Measurements from ENCODE around the gene TBCB.

The TBCB gene

DNA sequence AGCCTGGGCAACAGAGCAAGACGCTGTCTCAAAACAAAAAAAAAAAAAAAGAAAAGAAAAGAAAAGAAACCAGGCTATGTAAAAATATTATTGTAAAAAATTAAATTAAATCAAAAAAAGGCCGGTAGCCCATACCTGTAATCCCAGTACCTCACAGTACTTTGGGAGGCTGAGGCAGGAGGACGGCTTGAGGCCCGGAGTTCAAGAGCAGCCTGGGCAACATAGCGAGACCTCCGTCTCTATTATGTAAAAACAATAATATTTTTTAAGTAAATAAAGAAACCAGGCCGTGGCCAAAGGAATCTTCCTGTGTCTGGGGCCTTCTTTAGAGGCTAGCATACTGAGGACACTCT is 23.8 kb downstream of the TBCB start:
- CTCF ChIA-PET, result interaction anchor here (1.2 to 4.2 kb wide), 2 partner anchors 11 to 31 kb away, joined by 4 to 26 read pairs; no protein-coding TSS in a partner anchor
- no peak for DNase-seq (ENCODE audit: low read depth, low spot score)
- TF ChIP-seq, protein P1, sequence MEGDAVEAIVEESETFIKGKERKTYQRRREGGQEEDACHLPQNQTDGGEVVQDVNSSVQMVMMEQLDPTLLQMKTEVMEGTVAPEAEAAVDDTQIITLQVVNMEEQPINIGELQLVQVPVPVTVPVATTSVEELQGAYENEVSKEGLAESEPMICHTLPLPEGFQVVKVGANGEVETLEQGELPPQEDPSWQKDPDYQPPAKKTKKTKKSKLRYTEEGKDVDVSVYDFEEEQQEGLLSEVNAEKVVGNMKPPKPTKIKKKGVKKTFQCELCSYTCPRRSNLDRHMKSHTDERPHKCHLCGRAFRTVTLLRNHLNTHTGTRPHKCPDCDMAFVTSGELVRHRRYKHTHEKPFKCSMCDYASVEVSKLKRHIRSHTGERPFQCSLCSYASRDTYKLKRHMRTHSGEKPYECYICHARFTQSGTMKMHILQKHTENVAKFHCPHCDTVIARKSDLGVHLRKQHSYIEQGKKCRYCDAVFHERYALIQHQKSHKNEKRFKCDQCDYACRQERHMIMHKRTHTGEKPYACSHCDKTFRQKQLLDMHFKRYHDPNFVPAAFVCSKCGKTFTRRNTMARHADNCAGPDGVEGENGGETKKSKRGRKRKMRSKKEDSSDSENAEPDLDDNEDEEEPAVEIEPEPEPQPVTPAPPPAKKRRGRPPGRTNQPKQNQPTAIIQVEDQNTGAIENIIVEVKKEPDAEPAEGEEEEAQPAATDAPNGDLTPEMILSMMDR (IDR thresholded peaks at IDR 0.05; ENCODE audit: insufficient read depth, low read length, missing control alignments), result no peak
- peak overlapping the region; percentile 96 for H3K4me3 ChIP-seq (ENCODE audit: low read depth, low read length)
- POLR2A ChIA-PET, result interaction anchor here (0.6 to 2.0 kb wide), 6 partner anchors 10 to 26 kb away, joined by 3 to 19 read pairs (median 3); no protein-coding TSS in a partner anchor

GRCh38 chr19:36139473-36140303 is 24.4 kb downstream of the TBCB start, which contains the start of gene CAPNS1:
TSS of gene CAPNS1 (plus strand) at chr19:36140066. CDS start at chr19:36141012, 946 bp downstream.
- peak within 1 kb of the TSS; percentile 96 for H3K4me3 ChIP-seq (ENCODE audit: low read depth, low read length)
- TF ChIP-seq, protein P1 (IDR thresholded peaks at IDR 0.05; ENCODE audit: insufficient read depth, low read length, missing control alignments), result no peak
- POLR2A ChIA-PET, result interaction anchor here (0.6 to 2.0 kb wide), 5 partner anchors 10 to 26 kb away, joined by 3 to 19 read pairs (median 3); no protein-coding TSS in a partner anchor
- CTCF ChIA-PET, result interaction anchor here (0.6 to 1.2 kb wide), 2 partner anchors 12 to 30 kb away, joined by 3 to 4 read pairs; no protein-coding TSS in a partner anchor
- peak; percentile 52 for DNase-seq (ENCODE audit: low read depth, low spot score)

DNA sequence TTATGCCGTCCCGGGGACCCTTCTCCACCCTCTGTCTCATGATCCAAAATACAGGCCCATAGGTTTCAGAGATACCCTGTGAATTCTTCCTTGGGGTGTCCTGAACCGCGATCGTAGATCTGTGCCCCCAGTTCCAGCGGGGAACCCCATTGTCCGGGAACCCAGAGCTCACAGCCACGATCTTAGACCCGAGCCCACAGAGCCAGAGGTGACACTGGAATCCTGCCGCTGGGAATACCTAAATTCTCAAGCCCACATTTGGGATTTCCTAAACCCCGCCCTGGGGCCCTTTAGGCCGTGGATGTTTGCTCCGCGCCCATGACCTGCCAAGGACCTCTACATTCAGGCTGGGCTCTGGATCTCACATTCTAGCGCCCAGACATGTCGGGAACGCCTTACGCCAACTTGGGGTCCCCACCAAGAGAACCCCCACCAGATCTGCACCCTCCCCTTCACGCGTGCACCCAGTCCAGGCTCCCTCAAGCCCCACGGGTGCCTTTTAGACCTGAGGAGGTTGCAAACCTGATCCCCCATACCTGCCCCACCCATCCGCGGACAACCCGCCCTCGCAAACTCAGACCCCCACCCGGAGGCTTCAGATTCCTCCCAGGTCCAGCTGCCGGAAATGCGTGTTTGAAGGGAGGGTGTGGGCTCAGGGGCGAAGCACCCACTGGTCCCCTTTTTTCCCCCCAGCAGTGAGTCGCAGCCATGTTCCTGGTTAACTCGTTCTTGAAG is 25.2 kb downstream of the TBCB start:
- DNase-seq (ENCODE audit: low read depth, low spot score), result no peak
- CTCF ChIA-PET, result interaction anchor here (0.6 kb wide), 1 partner anchor 13 kb away, joined by 3 read pairs; no protein-coding TSS in a partner anchor
- H3K4me3 ChIP-seq (ENCODE audit: low read depth, low read length), result peak overlapping the region; percentile 96
- POLR2A ChIA-PET, result interaction anchor here (1.0 to 2.0 kb wide), 2 partner anchors 12 to 25 kb away, joined by 3 to 19 read pairs; no protein-coding TSS in a partner anchor
- TF ChIP-seq, protein P1 (IDR thresholded peaks at IDR 0.05; ENCODE audit: insufficient read depth, low read length, missing control alignments), result no peak

GRCh38 chr19:36141039-36141927 is 26.0 kb downstream of the TBCB start:
- CTCF ChIA-PET, result no interaction called here
- peak overlapping the region; percentile 96 for H3K4me3 ChIP-seq (ENCODE audit: low read depth, low read length)
- POLR2A ChIA-PET, result interaction anchor here (2.0 kb wide), 1 partner anchor 13 kb away, joined by 19 read pairs; no protein-coding TSS in a partner anchor
- DNase-seq (ENCODE audit: low read depth, low spot score), result no peak
- TF ChIP-seq, protein P1 (IDR thresholded peaks at IDR 0.05; ENCODE audit: insufficient read depth, low read length, missing control alignments), result no peak

GRCh38 chr19:36142046-36142445 is 26.8 kb downstream of the TBCB start:
- TF ChIP-seq, protein P1 (IDR thresholded peaks at IDR 0.05; ENCODE audit: insufficient read depth, low read length, missing control alignments), result no peak
- no peak for DNase-seq (ENCODE audit: low read depth, low spot score)
- ChIA-PET POLR2A (no interaction called here), CTCF (no interaction called here)
- H3K4me3 ChIP-seq (ENCODE audit: low read depth, low read length), result no peak overlapping the region

All from AG04449 (cell line).